KOPT-K1 (cell line): ENCODE measurements around the gene C17orf100.
A peak's percentile ranks its signal among the peaks of the same experiment; 100 is the strongest.
"Not testable (repeated sequence)": the region's sequence is repeated elsewhere in the genome, so short reads cannot be mapped to it uniquely, and the experiment has no call there.

ENCODE experiments used
- H3K27ac ChIP-seq: fragments of 200-600 bp; sonication (generic); 2 replicates; pipeline ENCODE4 v1.5.1; 2016; ENCODE audit warnings: antibody characterized with exemption, mild to moderate bottlenecking, low read depth, low read length; ENCODE audit not compliant: poor library complexity, severe bottlenecking
- H3K36me3 ChIP-seq: fragments of 200-600 bp; sonication (generic); 2 replicates; pipeline ENCODE4 v1.5.1; 2017; ENCODE audit warnings: antibody characterized with exemption, mild to moderate bottlenecking, low read length, moderate library complexity; ENCODE audit not compliant: insufficient read depth
- H3K9me3 ChIP-seq: fragments of 200-600 bp; sonication (generic); 2 replicates; pipeline ENCODE4 v1.5.1; 2017; ENCODE audit warnings: antibody characterized with exemption, low read length, mild to moderate bottlenecking; ENCODE audit not compliant: insufficient read depth, poor library complexity, severe bottlenecking

The C17orf100 gene

GRCh38 chr17:6656797-6657632 is 5.5 kb downstream of the C17orf100 start:
- H3K27ac ChIP-seq: peak overlapping the region; percentile 55
- H3K9me3 ChIP-seq, H3K36me3 ChIP-seq: not testable (repeated sequence)

DNA sequence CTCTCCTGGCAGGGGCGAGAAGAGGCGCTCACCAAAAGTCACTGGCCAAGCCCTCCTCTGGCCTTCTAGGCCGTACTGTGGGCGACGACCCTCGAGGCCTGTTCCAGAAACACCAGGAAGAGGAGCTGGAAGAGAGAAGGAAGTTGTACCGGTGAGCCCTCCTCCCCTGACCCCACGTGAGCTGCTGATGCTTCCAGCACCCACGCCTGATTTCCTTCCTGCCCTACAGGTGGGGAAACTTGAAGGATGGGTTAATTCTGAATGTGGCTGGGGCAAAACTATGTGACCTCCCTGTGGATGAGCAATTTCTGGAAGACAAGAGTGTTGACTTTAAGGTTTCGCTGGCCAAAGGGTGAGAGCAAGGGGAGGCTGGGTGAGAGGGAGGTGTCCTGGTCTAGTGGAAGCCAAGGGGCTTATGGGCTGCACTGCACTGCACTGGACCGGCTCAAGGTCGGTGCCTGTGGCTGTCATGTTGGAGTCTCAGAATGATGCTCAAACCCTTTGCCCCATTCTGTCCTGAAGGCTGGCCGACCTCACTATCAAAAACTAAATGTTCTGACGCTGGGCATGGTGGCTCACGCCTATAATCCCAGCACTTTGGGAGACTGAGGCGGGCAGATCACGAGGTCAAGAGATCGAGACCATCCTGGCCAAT is 6.2 kb downstream of the C17orf100 start:
- H3K27ac ChIP-seq: peak overlapping the region; percentile 55
- H3K36me3 ChIP-seq: no peaks in the 10 kb centered on the region
- no peaks in the 10 kb centered on the region for H3K9me3 ChIP-seq

GRCh38 chr17:6658411-6658810 is 6.8 kb downstream of the C17orf100 start:
- H3K27ac ChIP-seq, H3K9me3 ChIP-seq, H3K36me3 ChIP-seq: not testable (repeated sequence)

GRCh38 chr17:6660101-6660500 is 8.5 kb downstream of the C17orf100 start:
- Histone ChIP-seq H3K9me3 (no peaks in the 10 kb centered on the region), H3K27ac (no peak overlapping the region), H3K36me3 (no peaks in the 10 kb centered on the region)

DNA sequence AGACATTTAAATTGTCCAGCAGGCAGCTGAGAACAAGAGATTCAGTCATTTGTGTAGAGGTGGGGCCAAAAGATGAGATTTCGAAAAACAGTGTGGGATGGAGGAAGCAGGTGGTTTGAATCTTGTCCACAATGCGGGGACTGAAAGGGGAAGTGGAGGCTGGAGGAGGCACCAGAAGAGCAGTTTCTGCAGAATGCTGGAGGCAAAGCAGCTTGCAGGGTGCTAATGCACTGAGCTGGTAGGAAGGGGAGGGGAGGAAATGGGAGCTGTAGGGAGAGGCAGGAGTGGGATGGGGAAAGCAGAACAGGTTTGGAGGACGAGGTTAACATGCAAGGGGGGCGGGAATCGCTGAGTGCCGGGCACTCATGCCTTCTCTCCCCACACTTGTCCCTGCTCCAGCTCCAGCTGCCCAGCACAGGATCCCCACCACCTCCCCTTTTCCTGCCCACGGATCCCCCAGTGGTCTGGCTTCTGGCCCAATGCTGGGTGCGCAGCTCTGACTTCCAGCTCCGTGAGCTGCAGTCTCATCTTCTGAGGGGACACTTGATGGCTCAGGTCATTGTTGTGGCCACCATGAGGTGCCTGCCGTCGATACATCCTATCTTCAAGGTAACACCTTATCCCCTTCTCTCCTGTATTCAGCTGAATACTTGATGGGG is 9.4 kb downstream of the C17orf100 start:
- H3K36me3 ChIP-seq: no peaks in the 10 kb centered on the region
- H3K27ac ChIP-seq: no peak overlapping the region
- H3K9me3 ChIP-seq: no peaks in the 10 kb centered on the region

DNA sequence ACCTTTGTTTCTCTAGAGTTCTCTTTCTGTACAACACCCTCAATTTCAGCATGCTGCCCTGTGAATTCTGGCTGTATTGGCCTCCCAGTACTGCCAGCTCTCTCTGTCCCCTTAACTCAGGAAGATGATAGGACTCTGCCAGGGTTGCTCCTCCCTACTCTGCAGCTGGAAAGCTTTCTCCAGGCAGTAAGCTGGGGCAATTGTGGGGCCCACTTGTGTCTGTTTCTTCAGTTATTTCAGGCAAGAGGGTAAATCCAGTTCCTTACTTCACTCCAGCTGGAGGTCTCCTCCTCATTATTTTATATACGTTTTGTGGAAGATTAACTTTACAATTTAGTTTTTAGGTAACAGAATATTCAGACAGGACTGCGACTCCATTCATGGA is 9.9 kb downstream of the C17orf100 start:
- Histone ChIP-seq H3K36me3 (no peaks in the 10 kb centered on the region), H3K27ac (no peak overlapping the region), H3K9me3 (no peaks in the 10 kb centered on the region)

GRCh38 chr17:6663200-6663599 is 11.6 kb downstream of the C17orf100 start:
- not testable (repeated sequence) for H3K9me3 ChIP-seq, H3K36me3 ChIP-seq, H3K27ac ChIP-seq

- H3K9me3 ChIP-seq: no peaks in the 10 kb centered on the region
- H3K36me3 ChIP-seq: no peaks in the 10 kb centered on the region
- H3K27ac ChIP-seq: no peak overlapping the region
Observed at GRCh38 chr17:6666077-6666521, 14.5 kb downstream of the C17orf100 start.

GRCh38 chr17:6666557-6666956 is 15.0 kb downstream of the C17orf100 start:
- Histone ChIP-seq H3K27ac (no peak overlapping the region), H3K36me3 (no peaks in the 10 kb centered on the region)

DNA sequence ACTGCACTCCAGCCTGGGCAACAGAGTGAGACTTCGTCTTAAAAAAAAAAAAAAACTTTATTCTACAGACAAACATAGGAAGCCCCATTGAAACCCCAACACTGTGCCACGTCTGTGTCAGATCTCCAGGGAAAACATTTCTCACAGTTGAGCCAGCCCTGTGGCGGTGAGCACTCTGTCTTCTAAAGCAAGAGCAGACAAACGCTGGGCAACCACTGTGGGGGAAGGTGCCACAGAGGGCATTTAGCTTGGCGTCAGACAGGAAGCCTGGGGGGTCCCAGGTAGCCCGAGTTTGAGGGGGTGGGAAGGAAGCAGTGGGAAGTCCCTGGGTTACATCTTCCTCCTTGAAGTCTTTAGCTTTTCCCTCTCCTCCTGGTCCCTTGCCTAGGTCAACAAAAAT is 16.0 kb downstream of the C17orf100 start:
- H3K9me3 ChIP-seq: no peaks in the 10 kb centered on the region
- no peak overlapping the region for H3K27ac ChIP-seq
- no peaks in the 10 kb centered on the region for H3K36me3 ChIP-seq

More at GRCh38 chr17:6666557-6666956, 15.0 kb downstream of the C17orf100 start:
- H3K9me3 ChIP-seq: no peaks in the 10 kb centered on the region

GRCh38 chr17:6668219-6668618 is 16.7 kb downstream of the C17orf100 start:
- Histone ChIP-seq H3K27ac (no peak overlapping the region), H3K36me3 (no peaks in the 10 kb centered on the region), H3K9me3 (no peaks in the 10 kb centered on the region)

DNA sequence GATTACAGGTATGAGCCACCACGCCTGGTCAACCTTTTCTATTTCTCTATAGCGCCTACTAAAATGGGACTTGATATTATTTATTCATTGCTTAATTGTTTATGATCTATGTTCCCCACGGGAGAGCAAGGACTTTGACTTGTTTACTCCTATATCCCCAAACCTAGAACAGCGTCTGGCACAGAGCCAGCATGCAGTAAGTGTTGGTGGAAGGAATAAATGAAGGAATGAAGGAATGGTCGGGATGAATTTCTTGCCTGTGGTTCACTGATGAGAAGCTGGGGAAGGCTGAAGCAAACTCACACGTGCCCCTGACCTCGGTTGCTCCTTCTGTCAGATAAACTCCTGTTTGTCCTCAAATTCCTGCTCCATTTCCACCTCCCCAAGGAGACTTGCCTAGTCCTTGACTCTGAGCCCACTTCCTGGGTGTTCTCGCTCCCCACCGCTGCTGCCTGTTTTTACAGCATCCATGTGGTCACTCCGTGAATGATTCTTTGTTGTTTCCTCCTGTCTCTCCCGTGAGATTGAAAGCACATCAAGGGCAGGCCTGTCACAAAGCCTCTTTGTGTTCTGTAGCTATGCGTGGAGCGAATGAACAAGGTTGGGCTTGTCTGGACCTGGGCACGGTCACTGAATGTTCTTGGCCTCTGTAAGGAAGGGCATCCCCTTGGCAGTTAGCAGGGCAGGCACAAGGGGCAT is 17.3 kb downstream of the C17orf100 start:
- Histone ChIP-seq H3K36me3 (no peaks in the 10 kb centered on the region), H3K27ac (no peak overlapping the region), H3K9me3 (no peaks in the 10 kb centered on the region)

DNA sequence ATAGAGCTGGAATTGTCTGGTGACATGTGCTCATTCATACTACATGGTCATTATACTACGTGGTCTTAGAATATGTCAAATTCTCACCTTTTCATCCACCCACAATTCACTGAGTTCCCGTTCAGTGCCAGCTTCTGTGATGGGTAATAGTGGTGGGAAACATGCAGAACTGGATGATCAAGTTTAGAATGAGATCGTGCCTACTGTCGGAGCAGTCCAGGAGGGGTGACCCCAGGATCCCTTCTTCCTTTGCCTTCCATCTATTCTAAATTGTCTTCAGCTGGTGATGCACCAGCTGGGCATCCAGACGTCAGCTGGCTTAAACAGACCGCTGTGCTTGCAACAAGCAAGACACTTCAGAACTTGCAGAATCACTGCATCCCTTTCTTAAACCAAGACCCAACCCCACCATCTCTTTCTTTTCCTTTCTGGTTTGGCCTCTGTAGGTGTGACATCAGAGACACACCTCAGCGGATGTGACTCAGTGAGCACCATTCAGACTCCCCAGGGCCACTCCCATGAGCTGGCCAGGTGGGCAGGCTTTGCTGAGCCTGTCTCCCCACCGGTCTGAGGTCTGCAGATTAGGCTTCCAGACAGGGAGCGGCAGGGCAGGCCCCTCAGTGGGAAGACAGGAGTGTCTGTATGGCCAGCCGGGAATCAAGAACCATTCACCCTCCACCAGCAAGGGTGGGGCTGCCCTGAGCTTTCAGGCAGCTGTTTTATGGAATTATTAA is 18.1 kb downstream of the C17orf100 start:
- no peak overlapping the region for H3K27ac ChIP-seq
- no peaks in the 10 kb centered on the region for H3K36me3 ChIP-seq

DNA sequence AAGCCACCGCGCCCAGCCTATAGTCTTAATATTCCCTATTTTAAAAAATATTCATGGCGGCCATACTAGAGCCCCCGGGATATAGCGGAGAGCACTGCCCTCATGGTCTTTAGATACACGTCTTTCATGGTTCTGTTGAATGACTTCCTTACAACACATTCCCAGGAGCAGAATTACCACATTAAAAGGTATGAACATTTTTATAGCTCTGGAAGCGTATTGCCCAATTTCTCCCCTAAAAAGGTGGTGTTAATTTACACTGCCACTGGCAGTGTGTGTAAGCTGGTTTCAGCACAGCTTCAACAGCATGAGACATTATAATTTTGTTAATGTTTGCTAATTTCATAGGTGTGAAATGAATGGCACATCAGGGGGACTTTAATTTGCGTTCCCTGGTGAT is 19.0 kb downstream of the C17orf100 start:
- H3K9me3 ChIP-seq: no peaks in the 10 kb centered on the region
- no peak overlapping the region for H3K27ac ChIP-seq
- H3K36me3 ChIP-seq: no peaks in the 10 kb centered on the region

More for the DNA sequence above, 18.1 kb downstream of the C17orf100 start:
- H3K9me3 ChIP-seq: no peaks in the 10 kb centered on the region
